Measurements from ENCODE around the gene PRUNE2.

The PRUNE2 gene

DNA sequence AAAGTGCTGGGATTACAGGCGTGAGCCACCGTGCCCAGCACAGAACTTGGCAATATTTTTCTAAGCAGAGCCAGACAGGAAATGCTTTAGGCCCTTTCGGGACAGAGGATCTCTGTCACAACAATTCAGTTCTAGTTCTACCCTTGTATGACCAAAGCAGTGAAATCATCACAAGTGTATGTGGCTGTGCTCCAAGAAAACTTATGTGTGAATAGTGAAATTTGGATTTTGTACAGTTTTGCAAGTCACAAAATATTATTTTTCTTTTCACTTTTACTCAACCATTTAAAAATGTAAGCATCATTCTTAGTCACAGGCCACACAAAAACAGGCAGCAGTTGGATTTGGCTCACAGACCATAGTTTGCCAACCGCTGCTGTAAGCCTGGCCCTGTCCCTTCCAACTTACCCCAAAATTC lies 20.4 kb upstream of the PRUNE2 start:
- no peak for TF ChIP-seq POLR2AphosphoS5 (IDR thresholded peaks at IDR 0.05; ENCODE audit: low read depth, low read length)

DNA sequence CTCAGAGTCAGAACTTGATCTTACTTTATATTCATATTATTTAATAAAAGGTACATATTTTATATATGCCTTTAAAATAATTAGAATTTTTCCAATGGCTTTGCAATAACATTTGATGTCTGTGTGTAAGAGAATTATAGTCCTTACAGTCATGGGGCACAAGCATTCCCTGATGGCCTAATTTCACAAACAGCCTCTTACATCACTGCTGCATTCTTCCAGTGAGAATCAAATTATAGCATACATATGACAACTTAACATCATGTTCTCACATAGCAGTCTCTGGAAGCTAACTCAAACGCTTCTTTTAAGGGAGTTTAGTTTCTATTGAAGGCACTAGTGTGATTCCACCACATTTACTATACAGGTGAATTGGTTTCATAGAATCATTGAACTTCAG lies 15.3 kb upstream of the PRUNE2 start:
- TF ChIP-seq FOXP2 (optimal IDR thresholded peaks at IDR 0.05; ENCODE audit: borderline replicate concordance, extremely low read depth, extremely low read length, insufficient read depth) (no peak), SIN3A (IDR thresholded peaks at IDR 0.05; ENCODE audit: borderline replicate concordance, insufficient read depth, low read length) (no peak), POLR2AphosphoS5 (IDR thresholded peaks at IDR 0.05; ENCODE audit: low read depth, low read length) (no peak)
- TF ChIP-seq, protein P1, sequence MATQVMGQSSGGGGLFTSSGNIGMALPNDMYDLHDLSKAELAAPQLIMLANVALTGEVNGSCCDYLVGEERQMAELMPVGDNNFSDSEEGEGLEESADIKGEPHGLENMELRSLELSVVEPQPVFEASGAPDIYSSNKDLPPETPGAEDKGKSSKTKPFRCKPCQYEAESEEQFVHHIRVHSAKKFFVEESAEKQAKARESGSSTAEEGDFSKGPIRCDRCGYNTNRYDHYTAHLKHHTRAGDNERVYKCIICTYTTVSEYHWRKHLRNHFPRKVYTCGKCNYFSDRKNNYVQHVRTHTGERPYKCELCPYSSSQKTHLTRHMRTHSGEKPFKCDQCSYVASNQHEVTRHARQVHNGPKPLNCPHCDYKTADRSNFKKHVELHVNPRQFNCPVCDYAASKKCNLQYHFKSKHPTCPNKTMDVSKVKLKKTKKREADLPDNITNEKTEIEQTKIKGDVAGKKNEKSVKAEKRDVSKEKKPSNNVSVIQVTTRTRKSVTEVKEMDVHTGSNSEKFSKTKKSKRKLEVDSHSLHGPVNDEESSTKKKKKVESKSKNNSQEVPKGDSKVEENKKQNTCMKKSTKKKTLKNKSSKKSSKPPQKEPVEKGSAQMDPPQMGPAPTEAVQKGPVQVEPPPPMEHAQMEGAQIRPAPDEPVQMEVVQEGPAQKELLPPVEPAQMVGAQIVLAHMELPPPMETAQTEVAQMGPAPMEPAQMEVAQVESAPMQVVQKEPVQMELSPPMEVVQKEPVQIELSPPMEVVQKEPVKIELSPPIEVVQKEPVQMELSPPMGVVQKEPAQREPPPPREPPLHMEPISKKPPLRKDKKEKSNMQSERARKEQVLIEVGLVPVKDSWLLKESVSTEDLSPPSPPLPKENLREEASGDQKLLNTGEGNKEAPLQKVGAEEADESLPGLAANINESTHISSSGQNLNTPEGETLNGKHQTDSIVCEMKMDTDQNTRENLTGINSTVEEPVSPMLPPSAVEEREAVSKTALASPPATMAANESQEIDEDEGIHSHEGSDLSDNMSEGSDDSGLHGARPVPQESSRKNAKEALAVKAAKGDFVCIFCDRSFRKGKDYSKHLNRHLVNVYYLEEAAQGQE (IDR thresholded peaks at IDR 0.05; ENCODE audit: insufficient read depth in 1 of 2, low read depth in 2 of 2, low read length in 2 of 2): no peak

DNA sequence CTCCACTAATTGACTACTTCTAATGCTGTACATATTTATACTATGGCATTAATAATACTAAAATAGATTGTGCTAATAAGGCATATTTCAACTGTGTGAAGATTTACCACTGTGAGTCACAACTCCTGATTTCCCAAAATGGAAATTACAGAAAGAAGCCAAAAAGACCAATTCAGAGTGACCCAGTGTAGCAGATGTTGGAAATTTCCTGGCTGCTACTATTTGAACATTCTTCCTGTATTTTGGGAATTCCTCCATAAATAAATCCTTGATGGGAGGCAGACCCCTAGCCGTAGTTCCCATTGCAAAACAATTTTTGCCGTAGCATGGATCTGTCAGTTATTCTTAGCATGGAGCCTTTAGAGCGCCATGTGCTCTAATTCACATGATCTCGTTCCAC lies 11.4 kb upstream of the PRUNE2 start:
- TF ChIP-seq FOXP2 (optimal IDR thresholded peaks at IDR 0.05; ENCODE audit: borderline replicate concordance, extremely low read depth, extremely low read length, insufficient read depth) (no peak), SIN3A (IDR thresholded peaks at IDR 0.05; ENCODE audit: borderline replicate concordance, insufficient read depth, low read length) (no peak), POLR2AphosphoS5 (IDR thresholded peaks at IDR 0.05; ENCODE audit: low read depth, low read length) (no peak), TAF1 (IDR thresholded peaks at IDR 0.05; ENCODE audit: borderline replicate concordance, insufficient read depth, low read length) (no peak)
- TF ChIP-seq, protein P1 (IDR thresholded peaks at IDR 0.05; ENCODE audit: insufficient read depth in 1 of 2, low read depth in 2 of 2, low read length in 2 of 2): no peak

DNA sequence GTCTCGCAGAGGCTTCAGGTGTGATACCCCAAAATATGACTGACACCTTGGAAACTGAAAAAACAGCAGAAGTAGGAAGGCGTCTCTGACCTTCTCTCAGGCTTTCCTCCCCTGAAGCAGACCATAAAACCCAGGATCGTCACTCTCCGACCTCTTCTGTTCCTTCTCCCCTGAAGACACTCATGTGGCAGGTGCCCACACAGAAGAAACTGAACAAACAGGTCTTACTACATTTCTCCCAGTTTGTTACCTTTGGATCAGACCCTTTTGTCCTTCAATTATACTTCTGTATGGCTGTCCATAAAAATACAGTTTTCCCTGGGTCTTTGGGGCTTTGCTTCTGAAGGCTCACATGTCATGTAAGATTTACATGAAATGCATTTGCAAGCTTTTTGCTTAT lies 10.3 kb upstream of the PRUNE2 start:
- TF ChIP-seq TAF1 (IDR thresholded peaks at IDR 0.05; ENCODE audit: borderline replicate concordance, insufficient read depth, low read length) (no peak), SIN3A (IDR thresholded peaks at IDR 0.05; ENCODE audit: borderline replicate concordance, insufficient read depth, low read length) (no peak), FOXP2 (optimal IDR thresholded peaks at IDR 0.05; ENCODE audit: borderline replicate concordance, extremely low read depth, extremely low read length, insufficient read depth) (no peak), POLR2AphosphoS5 (IDR thresholded peaks at IDR 0.05; ENCODE audit: low read depth, low read length) (no peak)
- TF ChIP-seq, protein P1 (IDR thresholded peaks at IDR 0.05; ENCODE audit: insufficient read depth in 1 of 2, low read depth in 2 of 2, low read length in 2 of 2): no peak

DNA sequence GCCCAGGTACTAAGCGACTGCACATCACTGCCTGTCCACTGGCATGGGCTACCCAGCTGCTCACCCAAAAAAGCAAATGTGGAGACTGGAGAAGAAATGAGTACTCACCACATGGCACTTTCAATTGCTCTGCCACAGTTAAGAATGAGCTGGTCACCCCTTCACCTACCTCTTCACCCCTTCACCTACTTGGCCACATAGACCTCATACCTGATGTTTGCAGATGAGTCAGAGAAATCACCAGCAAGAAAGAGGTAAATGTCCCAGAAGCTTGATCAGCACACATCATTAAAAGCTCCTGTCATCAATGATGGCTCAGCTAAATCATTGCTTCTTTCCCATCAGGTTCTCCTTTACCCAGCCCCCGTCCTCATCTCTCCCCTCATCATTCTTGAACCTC lies 7.6 kb upstream of the PRUNE2 start:
- TF ChIP-seq POLR2AphosphoS5 (IDR thresholded peaks at IDR 0.05; ENCODE audit: low read depth, low read length): no peak
- TF ChIP-seq TAF1 (IDR thresholded peaks at IDR 0.05; ENCODE audit: borderline replicate concordance, insufficient read depth, low read length): no peak
- TF ChIP-seq, protein P1 (IDR thresholded peaks at IDR 0.05; ENCODE audit: insufficient read depth in 1 of 2, low read depth in 2 of 2, low read length in 2 of 2): no peak
- no peak for TF ChIP-seq SIN3A (IDR thresholded peaks at IDR 0.05; ENCODE audit: borderline replicate concordance, insufficient read depth, low read length)
- no peak for TF ChIP-seq FOXP2 (optimal IDR thresholded peaks at IDR 0.05; ENCODE audit: borderline replicate concordance, extremely low read depth, extremely low read length, insufficient read depth)
